ENCODE measurements around the gene MYOC. TPM values are rescaled to one million over a fixed set of nuclear protein-coding genes. Genes with fewer than 3 reads are reported as not detected.
"Not testable (repeated sequence)": the region's sequence is repeated elsewhere in the genome, so short reads cannot be mapped to it uniquely, and the experiment has no call there.

The MYOC gene
- total and polyA plus RNA-seq, 7 experiments from 2014 or later = not detected

DNA sequence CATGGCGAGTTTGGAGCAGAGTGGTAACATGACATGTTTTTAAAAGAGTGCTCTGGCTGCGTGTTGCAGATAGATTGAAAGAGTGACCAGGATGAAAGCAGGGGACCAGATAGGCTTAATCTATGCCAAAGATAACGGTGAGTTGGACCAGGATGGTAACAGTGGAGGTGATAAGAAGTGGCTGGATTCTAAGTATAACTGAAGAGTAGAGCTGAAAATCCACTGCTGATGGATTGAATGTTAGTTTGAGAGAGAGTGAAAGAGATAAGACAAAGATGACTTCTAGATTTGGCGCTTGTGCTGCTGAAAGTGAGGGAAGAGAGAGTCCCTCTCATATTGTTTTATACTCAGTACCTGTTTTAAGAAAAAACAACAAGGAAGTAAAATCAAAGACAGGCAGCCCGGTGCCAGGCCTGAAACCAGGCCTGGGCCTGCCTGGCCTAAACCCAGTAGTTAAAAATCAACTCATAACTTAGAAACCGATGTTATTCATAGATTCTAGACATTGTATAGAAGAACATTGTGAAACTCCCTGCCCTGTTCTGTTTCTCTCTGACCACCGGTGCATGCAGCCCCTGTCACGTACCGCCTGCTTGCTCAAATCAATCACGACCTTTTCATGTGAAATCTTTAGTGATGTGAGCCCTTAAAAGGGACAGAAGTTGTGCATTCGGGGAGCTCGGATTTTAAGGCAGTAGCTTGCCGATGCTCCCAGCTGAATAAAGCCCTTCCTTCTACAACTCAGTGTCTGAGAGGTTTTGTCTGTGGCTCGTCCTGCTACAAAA is 37.2 kb downstream of the MYOC start:
- CTCF ChIA-PET, H3K27me3 Mint-ChIP-seq, ATAC-seq: not testable (repeated sequence)

GRCh38 chr1:171613282-171613681 is 39.2 kb downstream of the MYOC start:
- intact Hi-C loops (cut with micrococcal nuclease) = no loop called here
- ChIA-PET POLR2A (no interaction called here), CTCF (no interaction called here)

More for the DNA sequence above, 37.2 kb downstream of the MYOC start:
- intact Hi-C loops (cut with micrococcal nuclease); DNase-seq; H3K4me1 ChIP-seq (ENCODE audit: control insufficient read depth in 2 of 2, insufficient read depth in 2 of 2, low read length in 2 of 2); H3K9me3 ChIP-seq (ENCODE audit: control insufficient read depth in 2 of 3, low read length in 3 of 3); POLR2A ChIA-PET; H3K4me1 Mint-ChIP-seq; H3K36me3 ChIP-seq (ENCODE audit: control insufficient read depth in 2 of 3, insufficient read depth in 3 of 3, low read length in 3 of 3); H3K4me3 Mint-ChIP-seq; H3K4me3 ChIP-seq (ENCODE audit: low read length); H3K27ac Mint-ChIP-seq; H3K27me3 ChIP-seq (ENCODE audit: control insufficient read depth in 2 of 2, insufficient read depth in 2 of 2, low read length in 2 of 2); H3K9me3 Mint-ChIP-seq; H3K27ac ChIP-seq (ENCODE audit: low read depth, low read length); H3K36me3 Mint-ChIP-seq: not testable (repeated sequence)

GRCh38 chr1:171611306-171611705 is 41.2 kb downstream of the MYOC start:
- Histone ChIP-seq H3K9me3 (ENCODE audit: control insufficient read depth in 2 of 3, low read length in 3 of 3) (no peaks in the 10 kb centered on the region), H3K4me3 (ENCODE audit: low read length) (no peak overlapping the region), H3K4me1 (ENCODE audit: control insufficient read depth in 2 of 2, insufficient read depth in 2 of 2, low read length in 2 of 2) (no peaks in the 10 kb centered on the region), H3K27ac (ENCODE audit: low read depth, low read length) (no peak overlapping the region), H3K27me3 (ENCODE audit: control insufficient read depth in 2 of 2, insufficient read depth in 2 of 2, low read length in 2 of 2) (no peaks in the 10 kb centered on the region), H3K36me3 (ENCODE audit: control insufficient read depth in 2 of 3, insufficient read depth in 3 of 3, low read length in 3 of 3) (no peaks in the 10 kb centered on the region)
- no peak overlapping the region for H3K4me3 Mint-ChIP-seq
- ChIA-PET POLR2A (no interaction called here), CTCF (no interaction called here)
- no peaks in the 10 kb centered on the region for H3K36me3 Mint-ChIP-seq
- intact Hi-C loops (cut with micrococcal nuclease) = no loop called here
- H3K9me3 Mint-ChIP-seq = peaks cover 0 to 2% (median 0%) of the 10 kb centered on the region in 11 donors
- no peaks in the 10 kb centered on the region for H3K4me1 Mint-ChIP-seq
- H3K27me3 Mint-ChIP-seq = no peaks in the 10 kb centered on the region
- ATAC-seq (no peak), DNase-seq (no peak)
- no peak overlapping the region for H3K27ac Mint-ChIP-seq

More at GRCh38 chr1:171613282-171613681, 39.2 kb downstream of the MYOC start:
- H3K27ac ChIP-seq (ENCODE audit: low read depth, low read length) = no peak overlapping the region
- Mint-ChIP-seq H3K36me3 (no peaks in the 10 kb centered on the region), H3K27me3 (peaks cover 0 to 4% (median 0%) of the 10 kb centered on the region in 5 donors), H3K4me3 (no peak overlapping the region), H3K9me3 (no peaks in the 10 kb centered on the region), H3K4me1 (no peaks in the 10 kb centered on the region), H3K27ac (no peak overlapping the region)
- no peaks in the 10 kb centered on the region for H3K9me3 ChIP-seq (ENCODE audit: control insufficient read depth in 2 of 3, low read length in 3 of 3)
- H3K27me3 ChIP-seq (ENCODE audit: control insufficient read depth in 2 of 2, insufficient read depth in 2 of 2, low read length in 2 of 2) = no peaks in the 10 kb centered on the region
- H3K4me3 ChIP-seq (ENCODE audit: low read length) = no peak overlapping the region
- H3K36me3 ChIP-seq (ENCODE audit: control insufficient read depth in 2 of 3, insufficient read depth in 3 of 3, low read length in 3 of 3) = no peaks in the 10 kb centered on the region
- no peaks in the 10 kb centered on the region for H3K4me1 ChIP-seq (ENCODE audit: control insufficient read depth in 2 of 2, insufficient read depth in 2 of 2, low read length in 2 of 2)
- no peak for ATAC-seq
- no peak for DNase-seq

DNA sequence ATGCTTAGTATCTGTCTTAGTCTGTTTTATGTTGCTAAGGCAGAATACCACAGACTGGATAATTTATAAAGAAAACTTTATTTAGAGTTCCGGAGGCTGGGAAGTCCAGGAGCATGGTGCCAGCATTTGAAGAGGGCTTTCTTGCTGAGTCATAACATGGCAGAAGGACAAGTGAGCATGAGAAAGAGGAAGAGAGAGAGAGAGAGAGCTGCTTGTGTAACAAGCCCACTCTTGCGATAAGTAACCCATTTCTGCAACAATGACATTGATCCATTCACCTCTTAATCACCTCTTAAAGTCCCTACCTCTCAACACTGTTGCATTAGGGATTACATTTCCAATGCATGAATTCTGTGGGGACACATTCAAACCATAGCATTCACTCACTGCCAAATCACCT is 42.1 kb downstream of the MYOC start:
- H3K36me3 Mint-ChIP-seq = no peaks in the 10 kb centered on the region
- Histone ChIP-seq H3K9me3 (ENCODE audit: control insufficient read depth in 2 of 3, low read length in 3 of 3) (no peaks in the 10 kb centered on the region), H3K4me3 (ENCODE audit: low read length) (no peak overlapping the region), H3K27ac (ENCODE audit: low read depth, low read length) (no peak overlapping the region), H3K27me3 (ENCODE audit: control insufficient read depth in 2 of 2, insufficient read depth in 2 of 2, low read length in 2 of 2) (no peaks in the 10 kb centered on the region), H3K4me1 (ENCODE audit: control insufficient read depth in 2 of 2, insufficient read depth in 2 of 2, low read length in 2 of 2) (no peaks in the 10 kb centered on the region), H3K36me3 (ENCODE audit: control insufficient read depth in 2 of 3, insufficient read depth in 3 of 3, low read length in 3 of 3) (no peaks in the 10 kb centered on the region)
- no peak overlapping the region for H3K27ac Mint-ChIP-seq
- H3K9me3 Mint-ChIP-seq = peaks cover 0 to 2% (median 0%) of the 10 kb centered on the region in 11 donors
- CTCF ChIA-PET = no interaction called here
- POLR2A ChIA-PET = no interaction called here
- ATAC-seq (no peak), DNase-seq (no peak)
- intact Hi-C loops (cut with micrococcal nuclease) = no loop called here
- H3K4me1 Mint-ChIP-seq = no peaks in the 10 kb centered on the region
- no peak overlapping the region for H3K4me3 Mint-ChIP-seq
- H3K27me3 Mint-ChIP-seq = no peaks in the 10 kb centered on the region

DNA sequence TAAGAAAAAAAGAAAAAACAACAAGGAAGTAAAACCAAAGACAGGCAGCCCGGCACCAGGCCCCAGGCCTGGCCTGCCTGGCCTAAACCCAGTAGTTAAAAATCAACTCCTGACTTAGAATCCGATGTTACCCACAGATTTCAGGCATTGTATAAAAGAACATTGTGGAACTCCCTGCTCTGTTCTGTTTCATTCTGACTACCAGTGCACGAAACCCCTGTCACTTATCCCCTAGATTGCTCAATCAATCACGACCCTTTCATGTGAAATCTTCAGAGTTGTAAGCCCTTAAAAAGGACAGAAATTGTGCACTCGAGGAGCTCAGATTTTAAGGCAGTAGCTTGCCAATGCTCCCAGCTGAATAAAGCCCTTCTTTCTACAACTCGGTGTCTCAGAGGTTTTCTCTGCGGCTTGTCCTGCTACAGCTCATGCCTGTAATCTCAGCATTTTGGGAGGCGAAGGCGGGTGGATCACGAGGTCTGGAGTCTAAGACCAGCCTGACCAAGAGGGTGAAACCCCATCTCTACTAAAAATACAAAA is 46.0 kb downstream of the MYOC start:
- Histone ChIP-seq H3K9me3 (ENCODE audit: control insufficient read depth in 2 of 3, low read length in 3 of 3) (no peaks in the 10 kb centered on the region), H3K27ac (ENCODE audit: low read depth, low read length) (no peak overlapping the region), H3K36me3 (ENCODE audit: control insufficient read depth in 2 of 3, insufficient read depth in 3 of 3, low read length in 3 of 3) (no peaks in the 10 kb centered on the region), H3K27me3 (ENCODE audit: control insufficient read depth in 2 of 2, insufficient read depth in 2 of 2, low read length in 2 of 2) (no peaks in the 10 kb centered on the region), H3K4me3 (ENCODE audit: low read length) (no peak overlapping the region), H3K4me1 (ENCODE audit: control insufficient read depth in 2 of 2, insufficient read depth in 2 of 2, low read length in 2 of 2) (no peaks in the 10 kb centered on the region)
- no peak overlapping the region for H3K27ac Mint-ChIP-seq
- no peaks in the 10 kb centered on the region for H3K36me3 Mint-ChIP-seq
- no peaks in the 10 kb centered on the region for H3K4me1 Mint-ChIP-seq
- no peaks in the 10 kb centered on the region for H3K27me3 Mint-ChIP-seq
- intact Hi-C loops (cut with micrococcal nuclease) = no loop called here
- DNase-seq (no peak), ATAC-seq (no peak)
- peaks cover 0 to 2% (median 0%) of the 10 kb centered on the region in 11 donors for H3K9me3 Mint-ChIP-seq
- H3K4me3 Mint-ChIP-seq = no peak overlapping the region
- ChIA-PET CTCF (interaction anchor here (0.6 kb wide), 1 partner anchor 19 kb away, joined by 3 read pairs; no protein-coding TSS in a partner anchor), POLR2A (no interaction called here)

GRCh38 chr1:171603042-171603441 is 49.4 kb downstream of the MYOC start:
- intact Hi-C loops (cut with micrococcal nuclease) = loop anchor here in 1 of 2 donors (5.0 kb wide), 1 partner anchor 139 kb away; the partner anchor contains the start of gene VAMP4
- H3K27ac ChIP-seq (ENCODE audit: low read depth, low read length); H3K27ac Mint-ChIP-seq; H3K9me3 Mint-ChIP-seq; DNase-seq; H3K36me3 Mint-ChIP-seq; H3K9me3 ChIP-seq (ENCODE audit: control insufficient read depth in 2 of 3, low read length in 3 of 3); CTCF ChIA-PET; H3K27me3 Mint-ChIP-seq; H3K27me3 ChIP-seq (ENCODE audit: control insufficient read depth in 2 of 2, insufficient read depth in 2 of 2, low read length in 2 of 2); POLR2A ChIA-PET; H3K4me3 ChIP-seq (ENCODE audit: low read length); H3K4me1 Mint-ChIP-seq; ATAC-seq; H3K36me3 ChIP-seq (ENCODE audit: control insufficient read depth in 2 of 3, insufficient read depth in 3 of 3, low read length in 3 of 3); H3K4me3 Mint-ChIP-seq; H3K4me1 ChIP-seq (ENCODE audit: control insufficient read depth in 2 of 2, insufficient read depth in 2 of 2, low read length in 2 of 2): not testable (repeated sequence)

DNA sequence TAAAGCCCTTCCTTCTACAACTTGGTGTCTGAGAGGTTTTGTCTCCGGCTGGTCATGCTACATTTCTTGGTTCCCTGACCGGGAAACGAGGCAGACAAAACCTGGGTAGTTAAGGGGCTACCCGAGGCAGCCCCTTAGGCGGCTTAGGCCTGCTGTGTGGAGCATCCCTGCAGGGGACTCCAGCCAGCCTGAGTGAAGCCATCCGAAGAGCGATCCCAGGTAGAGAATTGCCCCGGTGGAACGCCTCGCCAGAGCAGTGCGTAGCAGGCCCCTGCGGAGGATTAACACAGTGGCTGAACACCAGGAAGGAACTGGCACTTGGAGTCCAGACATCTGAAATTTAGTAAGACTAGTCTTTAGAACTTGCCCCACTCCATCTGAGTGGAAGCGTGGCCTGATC is 51.6 kb downstream of the MYOC start:
- no peak overlapping the region for H3K27ac Mint-ChIP-seq
- CTCF ChIA-PET = no interaction called here

More for the DNA sequence above, 51.6 kb downstream of the MYOC start:
- Histone ChIP-seq H3K4me1 (ENCODE audit: control insufficient read depth in 2 of 2, insufficient read depth in 2 of 2, low read length in 2 of 2) (no peaks in the 10 kb centered on the region), H3K27me3 (ENCODE audit: control insufficient read depth in 2 of 2, insufficient read depth in 2 of 2, low read length in 2 of 2) (no peaks in the 10 kb centered on the region), H3K36me3 (ENCODE audit: control insufficient read depth in 2 of 3, insufficient read depth in 3 of 3, low read length in 3 of 3) (no peaks in the 10 kb centered on the region), H3K4me3 (ENCODE audit: low read length) (no peak overlapping the region), H3K9me3 (ENCODE audit: control insufficient read depth in 2 of 3, low read length in 3 of 3) (no peaks in the 10 kb centered on the region), H3K27ac (ENCODE audit: low read depth, low read length) (no peak overlapping the region)
- intact Hi-C loops (cut with micrococcal nuclease) = loop anchor here in 1 of 2 donors (5.0 kb wide), 1 partner anchor 141 kb away; the partner anchor contains the start of gene VAMP4
- ATAC-seq = no peak
- H3K4me3 Mint-ChIP-seq = no peak overlapping the region
- H3K27me3 Mint-ChIP-seq = no peaks in the 10 kb centered on the region
- peaks cover 0 to 1% (median 0%) of the 10 kb centered on the region in 7 donors for H3K4me1 Mint-ChIP-seq
- POLR2A ChIA-PET = no interaction called here
- peaks cover 0 to 9% (median 2%) of the 10 kb centered on the region in 5 donors for H3K36me3 Mint-ChIP-seq
- no peak for DNase-seq
- peaks cover 0 to 13% (median 0%) of the 10 kb centered on the region in 11 donors for H3K9me3 Mint-ChIP-seq

All from naive thymus-derived CD4-positive, alpha-beta T cell (primary cell).